OCI-LY7 (cell line): ENCODE results near the gene LPXN.

Source experiments
- CTCF ChIP-seq: fragments of 200-600 bp; sonication (generic); conservative IDR thresholded peaks from 2 replicates; pipeline ENCODE4 v1.5.1; 2014; ENCODE audit warnings: mild to moderate bottlenecking, antibody characterized with exemption, low read length, moderate library complexity, mixed read lengths
- EZH2phosphoT487 ChIP-seq: fragments of 200-600 bp; sonication (generic); IDR thresholded peaks from 2 replicates; pipeline ENCODE4 v1.6.1; 2018; ENCODE audit warnings: low read depth, borderline replicate concordance, mild to moderate bottlenecking, mixed run types, antibody characterized with exemption, low read length, moderate library complexity, mixed read lengths

DNA sequence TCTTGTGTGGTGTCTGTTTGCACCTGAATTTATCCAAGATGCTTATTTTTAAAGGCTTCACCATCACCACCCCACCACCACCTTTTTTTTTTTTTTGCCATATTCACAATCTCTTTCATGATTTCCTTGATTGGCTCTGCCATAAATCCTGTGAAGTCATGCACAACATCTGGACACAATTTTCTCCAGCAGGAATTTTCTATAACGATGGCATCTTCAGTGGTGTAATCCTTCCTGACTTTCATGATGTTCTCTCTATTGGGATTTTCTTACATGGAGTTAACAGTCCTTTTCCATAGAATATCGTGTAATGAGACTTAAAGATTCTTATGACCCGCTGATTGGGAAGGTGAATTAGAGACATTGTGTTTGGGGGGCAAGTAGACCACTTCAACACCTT, 21.0 kb upstream of the LPXN start:
- TF ChIP-seq CTCF (no peak), EZH2phosphoT487 (no peak)
